GM04504 (cell line): ENCODE measurements around the gene PRICKLE3.
A peak's percentile ranks its signal among the peaks of the same experiment; 100 is the strongest.
"Not testable (repeated sequence)": the region's sequence is repeated elsewhere in the genome, so short reads cannot be mapped to it uniquely, and the experiment has no call there.

Experiments used
- DNase-seq: peaks from one replicate; pipeline ENCODE4 v3.0.0-alpha.2; 2012; ENCODE audit warnings: low read depth

PRICKLE3 gene

DNA sequence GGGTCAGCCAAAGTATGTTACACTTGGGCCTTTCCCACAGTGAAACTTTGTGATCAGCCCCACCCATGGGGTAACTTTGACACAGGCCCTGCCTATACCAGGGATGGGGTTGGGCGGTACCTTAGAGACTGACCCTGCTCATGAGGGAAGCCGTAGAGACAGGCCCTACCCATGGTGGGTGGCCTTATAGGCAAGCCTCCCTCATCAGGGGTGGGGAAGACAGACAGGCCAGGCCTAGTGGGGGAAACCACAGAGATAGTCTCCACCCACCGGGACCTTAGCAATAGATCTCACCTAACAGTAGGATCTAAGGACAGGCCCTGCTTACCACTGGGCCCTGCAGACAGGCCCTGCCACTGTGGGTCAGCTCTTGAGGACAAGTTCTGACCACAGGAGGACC, 7.6 kb downstream of the PRICKLE3 start:
- DNase-seq, result no peak

GRCh38 chrX:49177873-49178480, 8.2 kb downstream of the PRICKLE3 start:
- DNase-seq, result no peak

DNA sequence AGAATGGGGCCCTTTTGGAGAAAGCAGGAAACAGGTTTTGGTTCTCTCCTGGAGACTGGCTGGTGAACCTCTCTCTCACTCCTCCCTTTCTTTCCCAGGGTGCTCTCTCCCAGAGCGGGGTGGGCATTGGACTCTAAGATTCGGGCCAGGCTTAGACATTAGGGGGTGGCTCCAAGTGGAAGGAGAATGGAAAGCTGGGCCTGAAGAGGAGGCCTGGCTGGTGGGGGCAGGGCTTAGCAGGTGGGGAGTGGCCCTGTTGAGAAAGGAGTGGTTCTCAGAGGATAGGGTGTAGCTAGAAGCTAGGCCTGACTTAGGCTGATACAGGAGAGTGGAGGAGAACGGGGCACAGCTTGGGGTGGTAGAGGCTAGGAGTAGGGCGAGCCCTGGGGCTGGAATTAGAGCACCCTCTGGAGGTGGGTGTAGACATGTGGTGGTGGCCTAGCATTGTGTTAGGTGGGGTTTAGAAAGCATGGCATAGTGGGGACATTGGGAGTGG, 8.8 kb downstream of the PRICKLE3 start:
- no peak for DNase-seq

- DNase-seq, result no peak
These were observed 9.5 kb downstream of the PRICKLE3 start for GRCh38 chrX:49176421-49177326.

- no peak for DNase-seq
These were observed 10.5 kb downstream of the PRICKLE3 start for GRCh38 chrX:49175435-49176274.

- DNase-seq, result no peak
These were observed 11.4 kb downstream of the PRICKLE3 start for GRCh38 chrX:49174723-49175122.

- not testable (repeated sequence) for DNase-seq
These were observed 12.6 kb downstream of the PRICKLE3 start for GRCh38 chrX:49173544-49173943.

- DNase-seq, result no peak
These were observed 13.8 kb downstream of the PRICKLE3 start for GRCh38 chrX:49172280-49172780.

DNA sequence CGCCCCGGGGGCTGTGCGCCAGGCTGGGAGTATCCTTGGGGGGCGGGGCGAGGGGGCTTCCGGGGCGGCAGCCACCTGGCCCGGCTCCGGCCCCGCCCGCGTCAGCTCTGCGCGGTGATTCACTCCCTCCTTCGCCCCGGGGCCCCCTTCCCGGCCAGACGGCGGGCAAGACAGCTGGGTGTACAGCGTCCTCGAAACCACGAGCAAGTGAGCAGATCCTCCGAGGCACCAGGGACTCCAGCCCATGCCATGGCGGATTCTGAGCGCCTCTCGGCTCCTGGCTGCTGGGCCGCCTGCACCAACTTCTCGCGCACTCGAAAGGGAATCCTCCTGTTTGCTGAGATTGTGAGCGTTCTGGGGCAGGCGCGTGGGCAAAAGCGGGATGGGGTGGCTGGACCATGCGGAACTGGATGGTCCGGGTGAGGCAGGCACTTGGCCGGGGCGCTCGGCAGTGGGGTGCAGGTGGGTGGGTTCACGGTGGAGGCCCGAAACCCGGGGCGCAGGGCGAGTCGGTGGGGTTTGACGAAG, 14.4 kb downstream of the PRICKLE3 start, which contains the start of gene PLP2:
PLP2 (plus strand) TSS at position 147 of the 528 bp plus-strand sequence; CDS start at position 250, 103 bp downstream.
- DNase-seq, result no peak

- DNase-seq, result no peak
These were observed 18.4 kb downstream of the PRICKLE3 start for GRCh38 chrX:49167740-49168108.

DNA sequence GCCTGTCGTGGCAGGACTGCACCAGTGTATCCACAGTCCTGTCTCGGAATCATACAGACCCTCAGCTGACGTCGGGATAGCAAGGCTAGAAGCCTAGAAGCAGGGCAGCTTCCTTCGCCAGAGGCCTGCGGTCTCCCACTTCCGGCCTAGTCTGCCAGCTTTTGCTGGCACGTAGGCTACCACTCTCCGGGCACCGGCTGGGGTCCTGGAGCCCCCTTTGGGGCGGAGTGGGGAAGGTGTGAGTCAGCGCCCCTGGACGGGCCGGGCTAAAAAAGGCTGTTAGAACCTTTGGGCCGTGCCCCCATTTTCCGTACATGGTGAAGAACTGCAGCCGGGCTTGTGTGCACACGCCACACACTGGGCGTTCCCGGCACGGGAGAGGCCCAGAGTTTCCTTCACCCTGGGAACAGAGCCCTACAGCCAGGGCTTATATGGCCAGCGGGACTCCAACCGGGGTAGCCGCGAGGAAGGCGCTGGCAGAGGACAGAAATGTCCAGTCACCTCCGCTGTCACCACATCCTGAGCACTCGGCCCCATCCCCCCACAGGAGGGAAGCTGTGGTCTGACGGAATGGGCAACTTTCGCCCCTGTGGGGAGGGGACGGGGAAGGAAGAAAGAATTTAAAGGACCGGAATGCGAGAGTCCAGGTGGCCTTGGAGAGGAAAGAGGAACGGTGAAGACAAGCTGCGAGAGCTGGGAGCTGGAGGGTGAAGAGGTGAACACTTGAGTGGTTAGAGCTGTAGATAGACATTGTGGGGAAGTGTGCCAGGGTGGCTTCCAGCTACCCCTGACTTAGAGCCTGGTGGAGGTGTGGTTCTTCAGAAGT, 19.0 kb downstream of the PRICKLE3 start:
- peak; percentile 38 for DNase-seq

DNA sequence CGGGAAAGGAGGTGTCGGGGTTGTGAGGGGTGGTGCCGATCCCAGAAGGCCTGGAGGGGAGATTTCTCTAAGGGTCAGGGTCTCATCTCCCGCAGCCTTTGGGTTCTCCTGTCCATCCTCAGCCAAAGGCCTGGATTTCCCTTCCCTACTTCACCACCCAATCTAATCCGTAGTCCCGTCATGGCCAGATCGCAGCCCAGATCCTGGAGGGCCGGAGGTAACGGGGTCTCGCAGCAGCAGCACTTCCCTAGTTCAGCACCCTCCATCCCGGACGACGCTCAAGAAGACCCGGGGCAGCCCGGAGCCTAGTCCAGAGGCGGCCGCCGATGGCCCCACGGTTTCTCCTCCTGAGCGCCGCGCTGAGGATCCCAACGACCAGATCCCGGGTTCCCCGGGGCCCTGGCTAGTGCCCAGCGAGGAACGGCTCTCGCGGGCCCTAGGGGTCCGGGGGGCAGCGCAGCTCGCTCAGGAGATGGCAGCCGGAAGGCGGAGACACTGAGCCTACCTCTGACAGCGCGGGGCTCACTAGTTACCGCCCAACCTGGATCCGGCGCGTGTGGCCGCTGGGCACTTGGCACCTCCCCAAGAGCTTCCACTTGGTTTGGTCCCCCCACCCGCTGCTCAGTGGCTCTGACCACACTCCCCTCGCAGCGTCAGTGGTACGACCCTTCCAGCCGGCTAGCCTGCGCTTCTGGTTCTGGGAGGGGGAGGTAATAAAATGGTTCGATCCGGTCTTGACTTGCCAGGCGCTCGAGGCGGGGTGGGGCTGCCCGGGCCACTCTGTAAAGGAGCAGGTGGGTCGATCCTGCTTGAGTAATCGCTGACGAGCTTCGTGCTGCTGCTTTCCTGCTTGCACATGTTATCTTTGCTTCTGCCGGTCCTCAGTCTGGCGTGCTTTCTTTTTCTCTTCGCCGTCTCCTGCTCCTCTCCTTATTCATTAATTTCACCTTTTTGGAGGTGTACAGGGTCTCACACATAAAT, 20.0 kb downstream of the PRICKLE3 start:
- DNase-seq, result no peak

DNA sequence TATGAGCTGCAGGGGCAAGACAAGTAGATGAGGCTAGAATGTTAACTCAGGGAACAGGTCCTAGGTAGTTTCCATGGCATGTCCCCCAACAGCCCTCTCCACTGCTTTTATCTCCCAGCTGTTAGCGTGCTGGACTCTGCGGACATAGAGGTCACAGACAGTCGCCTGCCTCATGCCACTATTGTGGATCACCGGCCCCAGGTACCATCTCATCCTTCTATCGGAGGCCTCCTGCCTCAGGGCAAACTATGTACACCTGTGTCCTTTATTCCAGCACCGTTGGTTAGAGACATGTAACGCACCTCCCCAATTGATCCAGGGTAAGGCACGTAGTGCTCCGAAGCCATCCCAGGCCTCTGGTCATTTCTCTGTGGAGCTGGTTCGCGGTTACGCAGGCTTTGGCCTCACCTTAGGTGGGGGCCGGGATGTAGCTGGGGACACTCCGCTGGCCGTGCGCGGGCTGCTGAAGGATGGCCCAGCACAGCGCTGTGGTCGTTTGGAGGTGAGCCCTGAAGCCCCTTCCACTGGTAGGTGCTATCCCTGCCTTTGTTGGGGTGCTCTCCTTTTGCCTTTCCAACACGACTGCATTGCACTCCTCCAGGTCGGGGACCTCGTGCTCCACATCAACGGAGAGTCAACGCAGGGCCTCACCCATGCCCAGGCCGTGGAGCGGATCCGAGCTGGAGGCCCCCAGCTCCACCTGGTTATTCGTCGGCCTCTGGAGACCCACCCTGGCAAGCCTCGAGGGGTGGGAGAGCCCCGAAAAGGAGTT, 21.4 kb downstream of the PRICKLE3 start:
- DNase-seq, result no peak

GRCh38 chrX:49163555-49164419, 22.4 kb downstream of the PRICKLE3 start:
- peak; percentile 46 for DNase-seq

- no peak for DNase-seq
These were observed 23.6 kb downstream of the PRICKLE3 start, which contains the start of gene MAGIX for GRCh38 chrX:49162620-49163019. TSS of gene MAGIX (plus strand) at chrX:49162758. CDS start at chrX:49162890, 132 bp downstream.

- DNase-seq, result no peak
These were observed 24.5 kb downstream of the PRICKLE3 start for GRCh38 chrX:49161632-49162031.

DNA sequence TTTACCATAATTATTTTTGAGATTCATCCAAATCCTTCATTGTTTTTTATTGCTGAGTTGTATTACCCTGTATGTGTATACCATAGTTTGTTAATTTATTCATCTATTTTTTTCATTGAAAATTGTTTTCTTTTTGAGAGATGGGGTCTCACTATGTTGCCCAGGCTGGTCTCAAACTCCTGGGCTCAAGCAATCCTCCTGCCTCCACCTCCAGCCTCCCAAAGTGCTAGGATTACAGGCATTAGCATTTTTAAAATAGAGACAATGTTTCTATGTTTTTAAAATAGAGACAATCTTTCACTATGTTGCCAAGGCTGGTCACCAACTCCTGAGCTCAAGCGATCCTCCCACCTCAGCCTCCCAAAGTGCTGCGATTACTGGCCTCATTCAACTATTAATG, 25.3 kb downstream of the PRICKLE3 start:
- no peak for DNase-seq

DNA sequence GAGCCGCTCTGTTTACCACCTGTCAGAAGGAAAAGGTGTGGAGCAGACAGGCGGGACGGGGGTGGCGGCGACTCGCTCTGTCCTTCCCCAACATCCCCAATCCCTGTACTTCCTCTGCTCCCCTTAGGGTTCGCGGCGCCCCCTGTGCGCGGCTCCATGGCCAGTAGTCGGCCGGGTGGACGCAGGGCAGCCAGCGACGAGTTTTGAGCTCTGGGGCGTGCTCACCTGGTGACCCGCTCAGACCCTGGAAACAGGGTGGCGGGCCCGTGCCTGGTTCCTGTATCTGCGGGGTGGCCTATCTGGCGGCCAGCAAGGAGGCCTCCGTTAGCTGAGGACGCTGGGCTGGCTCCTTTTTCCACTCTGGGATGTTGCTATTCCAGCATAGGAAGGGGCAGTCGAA, 29.0 kb downstream of the PRICKLE3 start:
- DNase-seq, result no peak
